Body of pancreas (tissue), 4 donors: ENCODE results near the gene KRT16.

ENCODE experiments used
- CTCF ChIP-seq, 7 experiments: fragments of 450-650 bp in 4 of 7; fragments of 200-600 bp in 3 of 7; sonication (generic) in 3 of 7; IDR thresholded peaks; one replicate each; pipeline ENCODE4 v1.5.1; 2016 to 2019; ENCODE audit warnings: antibody characterized with exemption in 7 of 7
- POLR2A ChIP-seq, 3 donors: fragments of 450-650 bp; IDR thresholded peaks; one replicate each; pipeline ENCODE4 v1.6.1; 2016; ENCODE audit warnings: antibody characterized with exemption in 3 of 3, mild to moderate bottlenecking in 2 of 3

- TF ChIP-seq CTCF (IDR thresholded peaks at IDR 0.05) (no peak), POLR2A (IDR thresholded peaks at IDR 0.05) (no peak)
These were observed 9.3 kb upstream of the KRT16 start for GRCh38 chr17:41621916-41622315.
